SKM-1 (cell line): Measurements from ENCODE around the gene KIFC3.
"Not testable (repeated sequence)": the region's sequence is repeated elsewhere in the genome, so short reads cannot be mapped to it uniquely, and the experiment has no call there.

Source experiments
- DNase-seq: peaks from one replicate; lab custom pipeline; 2025; ENCODE audit not compliant: unreplicated experiment; lab: John Stamatoyannopoulos, UW

KIFC3 gene

GRCh38 chr16:57788252-57788841 lies 13.9 kb downstream of the KIFC3 start:
- no peak for DNase-seq

- no peak for DNase-seq
Measured at GRCh38 chr16:57787519-57787905, 14.8 kb downstream of the KIFC3 start.

- DNase-seq = no peak
Measured at GRCh38 chr16:57786632-57787518, 15.4 kb downstream of the KIFC3 start.

GRCh38 chr16:57785924-57786323 lies 16.4 kb downstream of the KIFC3 start:
- DNase-seq = no peak

GRCh38 chr16:57785385-57785784 lies 16.9 kb downstream of the KIFC3 start:
- DNase-seq = no peak

GRCh38 chr16:57784334-57784733 lies 18.0 kb downstream of the KIFC3 start:
- DNase-seq = no peak

GRCh38 chr16:57783883-57784282 lies 18.4 kb downstream of the KIFC3 start:
- DNase-seq = no peak

GRCh38 chr16:57783116-57783515 lies 19.2 kb downstream of the KIFC3 start:
- DNase-seq = no peak

- DNase-seq = not testable (repeated sequence)
Measured at GRCh38 chr16:57782607-57783055, 19.7 kb downstream of the KIFC3 start.

GRCh38 chr16:57781741-57782606 lies 20.3 kb downstream of the KIFC3 start:
- no peak for DNase-seq

- DNase-seq = no peak
Measured at GRCh38 chr16:57781349-57781740, 20.9 kb downstream of the KIFC3 start.

GRCh38 chr16:57779836-57780235 lies 22.5 kb downstream of the KIFC3 start:
- not testable (repeated sequence) for DNase-seq

- no peak for DNase-seq
Measured at GRCh38 chr16:57778658-57779057, 23.6 kb downstream of the KIFC3 start.

- no peak for DNase-seq
Measured at GRCh38 chr16:57775661-57776469, 26.4 kb downstream of the KIFC3 start.

- DNase-seq = peak; percentile 4
Measured at GRCh38 chr16:57774705-57775285, 27.5 kb downstream of the KIFC3 start.

- no peak for DNase-seq
Measured at GRCh38 chr16:57773655-57774295, 28.5 kb downstream of the KIFC3 start.

GRCh38 chr16:57773019-57773418 lies 29.3 kb downstream of the KIFC3 start:
- DNase-seq = no peak

- DNase-seq = no peak
Measured at GRCh38 chr16:57771141-57771785, 31.0 kb downstream of the KIFC3 start.

GRCh38 chr16:57770361-57770760 lies 31.9 kb downstream of the KIFC3 start:
- no peak for DNase-seq
